ENCODE data around the gene EPHB4. TPM values are rescaled to one million over a fixed set of nuclear protein-coding genes. Genes with fewer than 3 reads are reported as not detected.

Gene EPHB4
- total and polyA plus RNA-seq, 2 of the 8 experiments (the other 6 are each of a cell fraction or from before 2014, with no cell fraction given), result 85.0 to 113 TPM

GRCh38 chr7:100763556-100764140 lies 63.7 kb downstream of the EPHB4 start:
- Histone ChIP-seq H2AK5ac (ENCODE audit: low read depth, low read length) (no peak overlapping the region), H3K27me3 (replicated peaks in 1 of 4; ENCODE audit: control insufficient read depth in 3 of 4, extremely low read depth in 1 of 4, insufficient read depth in 3 of 4, low read length in 3 of 4) (no peaks in the 10 kb centered on the region; a peak in 1 of 7 replicates), H3K79me1 (ENCODE audit: low read depth, low read length) (no peaks in the 10 kb centered on the region), H3K4me2 (ENCODE audit: insufficient read depth in 1 of 2, low read depth in 2 of 2, low read length in 2 of 2) (peak overlapping the region in 1 of 2 experiments; percentile 4; a peak in 1 of 4 replicates), H4K20me1 (replicated peaks in 1 of 2; ENCODE audit: control insufficient read depth in 1 of 2, insufficient read depth in 2 of 2, low read length in 2 of 2) (no peaks in the 10 kb centered on the region), H2BK15ac (ENCODE audit: low read length) (0 out of 2 replicates have a peak overlapping the region, but pooled peaks have one; percentile 61), H3K4ac (replicated peaks; ENCODE audit: insufficient read length, low read depth, low read length) (no peak overlapping the region), H2AFZ (ENCODE audit: low read length) (no peak overlapping the region), H3K18ac (ENCODE audit: extremely low read depth, low read length) (no peak overlapping the region), H3K23me2 (ENCODE audit: low read depth, low read length) (0 out of 2 replicates have a peak, but pooled peaks cover 1% of the 10 kb centered on the region), H2BK12ac (ENCODE audit: low read depth, low read length) (0 out of 2 replicates have a peak overlapping the region, but pooled peaks have one; percentile 68), H3K9ac (replicated peaks in 1 of 4; ENCODE audit: extremely low read depth in 1 of 4, low read depth in 3 of 4, low read length in 3 of 4) (no peak overlapping the region), H4K8ac (ENCODE audit: extremely low read depth, insufficient read depth, low read length) (peak overlapping the region; percentile 68; the same call in 1 of the 2 replicates), H3K27ac (ENCODE audit: low read depth, low read length) (no peak overlapping the region), H2BK5ac (ENCODE audit: low read depth, low read length) (no peak overlapping the region), H3K79me2 (ENCODE audit: control insufficient read depth in 1 of 2, insufficient read depth in 2 of 2, low read length in 2 of 2) (no peaks in the 10 kb centered on the region), H3K9me3 (ENCODE audit: insufficient read depth in 2 of 2, low read depth in 1 of 2, low read length in 1 of 2) (no peaks in the 10 kb centered on the region), H2BK20ac (ENCODE audit: low read length) (0 out of 2 replicates have a peak overlapping the region, but pooled peaks have one; percentile 34), H3K4me3 (ENCODE audit: extremely low read depth in 1 of 4, insufficient read depth in 2 of 4, low read depth in 3 of 4, low read length in 4 of 4) (no peak overlapping the region), H3K14ac (ENCODE audit: insufficient read length) (peak overlapping the region; percentile 14), H3K23ac (ENCODE audit: insufficient read length) (no peak overlapping the region), H3K4me1 (replicated peaks in 1 of 4; ENCODE audit: control insufficient read depth in 3 of 4, insufficient read depth in 4 of 4, low read length in 3 of 4) (peaks cover 0 to 2% (median 0%) of the 10 kb centered on the region in 4 experiments; a peak in 3 of 7 replicates), H4K5ac (ENCODE audit: insufficient read length, low read depth, low read length) (peak overlapping the region; percentile 15), H2BK120ac (replicated peaks; ENCODE audit: low read depth, low read length) (no peak overlapping the region), H3K36me3 (ENCODE audit: control insufficient read depth in 2 of 4, insufficient read depth in 4 of 4, low read length in 3 of 4) (no peaks in the 10 kb centered on the region), H3K56ac (replicated peaks; ENCODE audit: insufficient read length, low read depth, low read length) (no peak overlapping the region), H4K91ac (replicated peaks; ENCODE audit: insufficient read length, low read length) (peak overlapping the region; percentile 91)
- TF ChIP-seq ATF3 (IDR thresholded peaks at IDR 0.05; ENCODE audit: insufficient read depth, low read depth, low read length) (no peak), RAD21 (IDR thresholded peaks at IDR 0.05 in 1 of 2, conservative IDR thresholded peaks at IDR 0.05 in 1 of 2; ENCODE audit: low read depth in 2 of 2, low read length in 2 of 2) (no peak), TBP (IDR thresholded peaks at IDR 0.05; ENCODE audit: low read depth, low read length) (no peak), SIN3A (conservative IDR thresholded peaks at IDR 0.05 in 1 of 2, IDR thresholded peaks at IDR 0.05 in 1 of 2; ENCODE audit: low read depth in 1 of 2, low read length in 2 of 2) (0 out of 4 replicates have a peak, but pooled peaks of 1 of the 2 experiments have one; percentile 47)
- FAIRE-seq, result no peak
- no peak for DNase-seq (ENCODE audit: low read depth in 1 of 2, low spot score in 2 of 2)
- ChIA-PET CTCF (ENCODE audit: partially characterized antibody) (interaction anchor here (0.6 to 2.6 kb wide), 12 partner anchors 11 to 130 kb away, joined by 3 to 10 read pairs (median 4); no protein-coding TSS in a partner anchor), POLR2A (ENCODE audit: partially characterized antibody) (interaction anchor here (0.6 to 2.5 kb wide), 5 partner anchors 9 to 37 kb away, joined by 3 to 12 read pairs (median 5); no protein-coding TSS in a partner anchor)
- 64% methylated on average over 14 of the region's 14 CpGs; no CpG with 5 or more reads in 1 of the 2 experiments for WGBS, 2 experiments (ENCODE audit: extremely low coverage in 1 of 2, insufficient coverage in 1 of 2, insufficient read length in 1 of 2, insufficient replicate concordance in 2 of 2, low coverage in 1 of 2, low lambda C conversion rate in 2 of 2, missing lambda C conversion rate in 1 of 2)

Data from H1 (cell line).